HepG2 (cell line): ENCODE data around the gene PMS2. TPM values are rescaled to one million over a fixed set of nuclear protein-coding genes. Genes with fewer than 3 reads are reported as not detected.

Source experiments
- ATAC-seq: fragments of 200-7000 bp; cut with Tn5 transposase; 3 replicates; pipeline ENCODE4 v1.9.1; 2020; ENCODE audit warnings: mild to moderate bottlenecking, moderate library complexity
- BruUV-seq: library from RNA; stranded (reverse); fragments of 400-500 nt; replicated peaks from 2 replicates; lab custom pipeline; 2021; lab: Mats Ljungman, UMichigan
- CTCF ChIA-PET: fragments of 300-600 bp; formaldehyde crosslinking; extraction: SDS; loops from one replicate; lab custom pipeline; 2021; ENCODE audit warnings: low total read pairs, inconsistent platforms, low intra/inter-chr PET ratio; lab: Yijun Ruan, JAX
- POLR2A ChIA-PET: fragments of 350-600 bp; sonication (Branson Sonifier 250); formaldehyde crosslinking; loops from one replicate; lab custom pipeline; 2020; ENCODE audit warnings: antibody characterized with exemption, inconsistent platforms; lab: Yijun Ruan, JAX
- DNase-seq: peaks from one replicate; pipeline ENCODE4 v3.0.0-alpha.2; 2015; ENCODE audit warnings: low spot score
- FAIRE-seq: peaks from 3 replicates; lab custom pipeline; 2011; peaks lifted over from hg19 to GRCh38; lab: Jason Lieb, UNC
- H2AFZ ChIP-seq: one replicate; pipeline ENCODE4 v1.6.1; 2011; ENCODE audit warnings: low read length, inconsistent platforms
- H3K27ac ChIP-seq: fragments of 300-600 bp; 3 replicates; pipeline ENCODE4 v1.8.0; 2011; ENCODE audit warnings: mixed run types, mild to moderate bottlenecking, mixed read lengths, low read length, inconsistent platforms; ENCODE audit not compliant: insufficient read depth; ENCODE audit errors: extremely low read length
- H3K27me3 ChIP-seq, 2 experiments: fragments of 200-600 bp in 1 of 2; 2 replicates in 1 of 2; 3 replicates in 1 of 2; pipeline versions ENCODE4 v1.6.0 to v1.8.0; 2011; ENCODE audit warnings: low read length in 2 of 2, mild to moderate bottlenecking in 2 of 2, moderate library complexity in 2 of 2, inconsistent platforms in 1 of 2; ENCODE audit not compliant: insufficient read depth in 2 of 2, control insufficient read depth in 1 of 2
- H3K36me3 ChIP-seq, 2 experiments: fragments of 200-600 bp in 1 of 2; replicated peaks in 1 of 2; 2 replicates in 1 of 2; 3 replicates in 1 of 2; pipeline versions ENCODE4 v1.5.1 to v1.8.0; 2011; ENCODE audit warnings: low read length in 2 of 2, inconsistent platforms in 1 of 2; ENCODE audit not compliant: insufficient read depth in 2 of 2, control insufficient read depth in 1 of 2
- H3K4me1 ChIP-seq: 2 replicates; pipeline ENCODE4 v1.5.1; 2012; ENCODE audit warnings: low read length, inconsistent platforms; ENCODE audit not compliant: insufficient read depth
- H3K4me2 ChIP-seq: 2 replicates; pipeline ENCODE4 v1.6.0; 2011; ENCODE audit warnings: low read depth, low read length, inconsistent platforms
- H3K4me3 ChIP-seq, 3 experiments: fragments of 200-600 bp in 1 of 3; sonication (generic), shearing (Covaris generic) in 1 of 3; replicated peaks in 1 of 3; 2 replicates each; pipeline ENCODE4 v1.5.1; 2011 to 2016; ENCODE audit warnings: low read length in 3 of 3, inconsistent platforms in 2 of 3, low read depth in 2 of 3, mild to moderate bottlenecking in 2 of 3, control low read depth in 1 of 3, mixed read lengths in 1 of 3; ENCODE audit not compliant: insufficient read depth in 1 of 3
- H3K79me2 ChIP-seq: one replicate; pipeline ENCODE4 v1.6.1; 2011; ENCODE audit warnings: low read length, inconsistent platforms; ENCODE audit not compliant: insufficient read depth
- H3K9ac ChIP-seq: 2 replicates; pipeline ENCODE4 v1.6.0; 2011; ENCODE audit warnings: mild to moderate bottlenecking, low read depth, low read length, inconsistent platforms; ENCODE audit not compliant: insufficient read depth
- H3K9me3 ChIP-seq: 2 replicates; pipeline ENCODE4 v1.5.1; 2012; ENCODE audit warnings: mild to moderate bottlenecking, low read length
- H4K20me1 ChIP-seq: 2 replicates; pipeline ENCODE4 v1.6.0; 2011; ENCODE audit warnings: inconsistent platforms, mild to moderate bottlenecking, low read length, moderate library complexity; ENCODE audit not compliant: insufficient read depth
- ARHGAP35 ChIP-seq: sonication (generic); formaldehyde crosslinking; IDR thresholded peaks from 2 replicates; pipeline ENCODE4 v1.9.0; 2022; ENCODE audit warnings: mild to moderate bottlenecking, inconsistent platforms, moderate library complexity, missing genetic modification reagents, borderline replicate concordance
- DNMT1 ChIP-seq: sonication (generic); formaldehyde crosslinking; IDR thresholded peaks from 2 replicates; pipeline ENCODE4 v1.5.1; 2020; ENCODE audit warnings: mild to moderate bottlenecking, missing genetic modification reagents
- MAFK ChIP-seq, 2 experiments: IDR thresholded peaks in 1 of 2; conservative IDR thresholded peaks in 1 of 2; 2 replicates each; pipeline ENCODE4 v1.6.1; 2011; ENCODE audit warnings: improper control_type of control experiment in 2 of 2, low read length in 2 of 2
- NFKBIZ ChIP-seq: IDR thresholded peaks from 2 replicates; pipeline ENCODE4 v1.6.1; 2018; ENCODE audit warnings: missing genetic modification reagents, missing compliant biosample characterization
- POLR2AphosphoS5 ChIP-seq: IDR thresholded peaks from 2 replicates; pipeline ENCODE4 v1.6.1; 2012; ENCODE audit warnings: low read depth, low read length
- RAD21 ChIP-seq: fragments of 450-650 bp; formaldehyde crosslinking; IDR thresholded peaks from 2 replicates; pipeline ENCODE4 v1.5.0; 2020; ENCODE audit warnings: mild to moderate bottlenecking
- SMAD3 ChIP-seq: sonication (generic); formaldehyde crosslinking; IDR thresholded peaks from 2 replicates; pipeline ENCODE4 v1.4.0; 2020; ENCODE audit warnings: missing genetic modification reagents
- ZNF207 ChIP-seq: fragments of 450-650 bp; IDR thresholded peaks from 2 replicates; pipeline ENCODE4 v1.6.1; 2016; ENCODE audit warnings: antibody characterized with exemption, borderline replicate concordance
- ZNF282 ChIP-seq: fragments of 450-650 bp; IDR thresholded peaks from 2 replicates; pipeline ENCODE4 v1.6.1; 2018; ENCODE audit not compliant: partially characterized antibody
- ZNF883 ChIP-seq: sonication (generic); formaldehyde crosslinking; IDR thresholded peaks from 2 replicates; pipeline ENCODE4 v1.5.1; 2020; ENCODE audit warnings: mild to moderate bottlenecking, missing genetic modification reagents; ENCODE audit errors: not compliant biosample characterization
- WGBS: methylation state at CpG from one replicate; pipeline ENCODE4 v1.1.6; 2017; ENCODE audit warnings: low lambda C conversion rate; 5-methylcytosine and 5-hydroxymethylcytosine counted together
- in situ Hi-C: cut with HindIII; loops from 2 replicates; pipeline ENCODE4 v1.10.0; 2017; ENCODE audit warnings: low pct_unique_long_range_greater_than_20kb; ENCODE audit not compliant: extremely low pct_ligation_motif_present
- intact Hi-C: fragments of 100-400 bp; cut with micrococcal nuclease; formaldehyde crosslinking; loops from one replicate; pipeline ENCODE4 v1.10.0; 2022; ENCODE audit not compliant: unreplicated experiment
- polyA plus RNA-seq, 8 experiments: library from polyadenylated mRNA; depleted of rRNA in 3 of 8; stranded (reverse) in 7 of 8; unstranded in 1 of 8; fragments of >200 nt; fragmentation: Illumina TruSeq in 4 of 8; extraction: Trizol in 4 of 8; gene quantifications; 2 replicates each; pipeline versions ENCODE4 v1.2.1 to v1.2.3, GENCODE V29; 2011 to 2016; ENCODE audit warnings: low read depth in 4 of 8, missing spikeins in 1 of 8, mixed read lengths in 1 of 8; ENCODE audit not compliant: insufficient read depth in 1 of 8
- total RNA-seq, 5 experiments: library from RNA; depleted of rRNA; stranded (reverse); fragments of >200 nt; fragmentation: Illumina TruSeq; extraction: Trizol; gene quantifications; 2 replicates each; pipeline ENCODE4 v1.2.3, GENCODE V29; 2016; ENCODE audit warnings: low read depth in 1 of 5
- TF ChIP-seq, protein P1 (sequence below): sonication (generic); formaldehyde crosslinking; IDR thresholded peaks from 2 replicates; pipeline ENCODE4 v1.4.0; 2020; ENCODE audit warnings: mild to moderate bottlenecking, low read depth, missing genetic modification reagents
- TF ChIP-seq, protein P2 (sequence below): sonication (generic); formaldehyde crosslinking; IDR thresholded peaks from 2 replicates; pipeline ENCODE4 v1.4.0; 2020; ENCODE audit warnings: mild to moderate bottlenecking, missing genetic modification reagents

Gene PMS2
- total and polyA plus RNA-seq, 2 of the 13 experiments (the other 11 are each of a cell fraction or from before 2014, with no cell fraction given), result 6.3 to 11.4 TPM

DNA sequence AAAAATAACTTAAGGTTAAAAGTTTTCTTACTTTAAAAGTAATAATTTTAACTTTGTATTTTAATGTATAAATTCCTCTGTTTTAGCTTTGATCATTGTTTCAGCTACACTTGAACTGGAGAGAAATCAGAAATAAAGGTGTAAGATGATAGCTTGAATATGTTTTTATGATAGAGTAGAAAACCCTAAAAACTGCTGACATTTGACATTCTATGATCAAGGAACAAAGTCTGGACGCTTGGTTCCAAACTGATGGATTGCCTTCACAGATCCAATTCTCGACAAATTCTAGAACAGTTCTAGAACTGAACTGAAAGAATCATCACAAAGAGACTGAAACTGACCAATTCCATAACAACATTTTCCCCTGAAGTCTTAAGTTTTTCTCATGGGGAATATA is 22.1 kb upstream of the PMS2 start, which contains the start of gene ANKRD61 (continued):
- no peak for TF ChIP-seq ZNF207
- TF ChIP-seq ZNF883 (CRISPR knock-in tag), result no peak
- TF ChIP-seq, protein P1, sequence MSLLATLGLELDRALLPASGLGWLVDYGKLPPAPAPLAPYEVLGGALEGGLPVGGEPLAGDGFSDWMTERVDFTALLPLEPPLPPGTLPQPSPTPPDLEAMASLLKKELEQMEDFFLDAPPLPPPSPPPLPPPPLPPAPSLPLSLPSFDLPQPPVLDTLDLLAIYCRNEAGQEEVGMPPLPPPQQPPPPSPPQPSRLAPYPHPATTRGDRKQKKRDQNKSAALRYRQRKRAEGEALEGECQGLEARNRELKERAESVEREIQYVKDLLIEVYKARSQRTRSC, result no peak
- no peak for TF ChIP-seq SMAD3 (CRISPR knock-in tag)
- TF ChIP-seq ARHGAP35 (CRISPR knock-in tag), result no peak
- TF ChIP-seq DNMT1 (CRISPR knock-in tag), result no peak
- no peak for TF ChIP-seq NFKBIZ (CRISPR knock-in tag)
- peak; percentile 83 to 87 for TF ChIP-seq MAFK (conservative IDR thresholded peaks at IDR 0.05 in 1 of 2, IDR thresholded peaks at IDR 0.05 in 1 of 2; ENCODE audit: low read length in 2 of 2)

DNA sequence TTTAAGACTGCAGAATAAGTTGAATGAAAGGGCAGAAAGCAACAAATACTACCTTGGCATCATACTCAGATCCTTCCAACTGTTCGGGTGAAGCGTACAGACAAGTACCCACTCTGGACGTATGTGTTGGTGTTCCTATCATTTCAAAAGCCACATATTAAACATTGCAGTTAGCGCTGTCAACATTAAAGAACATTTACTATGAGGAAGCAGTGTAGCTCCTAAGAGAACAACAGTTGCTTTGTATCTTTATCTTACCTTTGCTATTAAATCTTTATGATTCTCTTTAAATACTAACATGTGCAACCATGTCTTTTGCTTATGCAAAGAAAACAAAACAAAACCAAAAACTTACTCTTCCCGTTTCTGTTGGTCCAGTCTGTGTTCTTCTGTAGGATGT is 19.7 kb upstream of the PMS2 start:
- Histone ChIP-seq H3K27me3 (no peaks in the 10 kb centered on the region), H3K4me1 (no peaks in the 10 kb centered on the region), H2AFZ (no peak overlapping the region), H4K20me1 (no peaks in the 10 kb centered on the region), H3K79me2 (no peaks in the 10 kb centered on the region), H3K4me2 (no peak overlapping the region), H3K9ac (no peak overlapping the region), H3K36me3 (peaks cover 30 to 85% of the 10 kb centered on the region in 2 experiments), H3K27ac (no peak overlapping the region), H3K9me3 (no peaks in the 10 kb centered on the region), H3K4me3 (no peak overlapping the region)
- intact Hi-C loops, result no loop called here
- POLR2A ChIA-PET, result no interaction called here
- CTCF ChIA-PET, result no interaction called here
- BruUV-seq, result no TSS peak
- in situ Hi-C loops, result no loop called here
- ATAC-seq (no peak), DNase-seq (no peak), FAIRE-seq (no peak)
- no peak for TF ChIP-seq RAD21 (CRISPR knock-in tag)
- TF ChIP-seq ZNF282, result no peak
- TF ChIP-seq POLR2AphosphoS5, result no peak
- TF ChIP-seq, protein P2, sequence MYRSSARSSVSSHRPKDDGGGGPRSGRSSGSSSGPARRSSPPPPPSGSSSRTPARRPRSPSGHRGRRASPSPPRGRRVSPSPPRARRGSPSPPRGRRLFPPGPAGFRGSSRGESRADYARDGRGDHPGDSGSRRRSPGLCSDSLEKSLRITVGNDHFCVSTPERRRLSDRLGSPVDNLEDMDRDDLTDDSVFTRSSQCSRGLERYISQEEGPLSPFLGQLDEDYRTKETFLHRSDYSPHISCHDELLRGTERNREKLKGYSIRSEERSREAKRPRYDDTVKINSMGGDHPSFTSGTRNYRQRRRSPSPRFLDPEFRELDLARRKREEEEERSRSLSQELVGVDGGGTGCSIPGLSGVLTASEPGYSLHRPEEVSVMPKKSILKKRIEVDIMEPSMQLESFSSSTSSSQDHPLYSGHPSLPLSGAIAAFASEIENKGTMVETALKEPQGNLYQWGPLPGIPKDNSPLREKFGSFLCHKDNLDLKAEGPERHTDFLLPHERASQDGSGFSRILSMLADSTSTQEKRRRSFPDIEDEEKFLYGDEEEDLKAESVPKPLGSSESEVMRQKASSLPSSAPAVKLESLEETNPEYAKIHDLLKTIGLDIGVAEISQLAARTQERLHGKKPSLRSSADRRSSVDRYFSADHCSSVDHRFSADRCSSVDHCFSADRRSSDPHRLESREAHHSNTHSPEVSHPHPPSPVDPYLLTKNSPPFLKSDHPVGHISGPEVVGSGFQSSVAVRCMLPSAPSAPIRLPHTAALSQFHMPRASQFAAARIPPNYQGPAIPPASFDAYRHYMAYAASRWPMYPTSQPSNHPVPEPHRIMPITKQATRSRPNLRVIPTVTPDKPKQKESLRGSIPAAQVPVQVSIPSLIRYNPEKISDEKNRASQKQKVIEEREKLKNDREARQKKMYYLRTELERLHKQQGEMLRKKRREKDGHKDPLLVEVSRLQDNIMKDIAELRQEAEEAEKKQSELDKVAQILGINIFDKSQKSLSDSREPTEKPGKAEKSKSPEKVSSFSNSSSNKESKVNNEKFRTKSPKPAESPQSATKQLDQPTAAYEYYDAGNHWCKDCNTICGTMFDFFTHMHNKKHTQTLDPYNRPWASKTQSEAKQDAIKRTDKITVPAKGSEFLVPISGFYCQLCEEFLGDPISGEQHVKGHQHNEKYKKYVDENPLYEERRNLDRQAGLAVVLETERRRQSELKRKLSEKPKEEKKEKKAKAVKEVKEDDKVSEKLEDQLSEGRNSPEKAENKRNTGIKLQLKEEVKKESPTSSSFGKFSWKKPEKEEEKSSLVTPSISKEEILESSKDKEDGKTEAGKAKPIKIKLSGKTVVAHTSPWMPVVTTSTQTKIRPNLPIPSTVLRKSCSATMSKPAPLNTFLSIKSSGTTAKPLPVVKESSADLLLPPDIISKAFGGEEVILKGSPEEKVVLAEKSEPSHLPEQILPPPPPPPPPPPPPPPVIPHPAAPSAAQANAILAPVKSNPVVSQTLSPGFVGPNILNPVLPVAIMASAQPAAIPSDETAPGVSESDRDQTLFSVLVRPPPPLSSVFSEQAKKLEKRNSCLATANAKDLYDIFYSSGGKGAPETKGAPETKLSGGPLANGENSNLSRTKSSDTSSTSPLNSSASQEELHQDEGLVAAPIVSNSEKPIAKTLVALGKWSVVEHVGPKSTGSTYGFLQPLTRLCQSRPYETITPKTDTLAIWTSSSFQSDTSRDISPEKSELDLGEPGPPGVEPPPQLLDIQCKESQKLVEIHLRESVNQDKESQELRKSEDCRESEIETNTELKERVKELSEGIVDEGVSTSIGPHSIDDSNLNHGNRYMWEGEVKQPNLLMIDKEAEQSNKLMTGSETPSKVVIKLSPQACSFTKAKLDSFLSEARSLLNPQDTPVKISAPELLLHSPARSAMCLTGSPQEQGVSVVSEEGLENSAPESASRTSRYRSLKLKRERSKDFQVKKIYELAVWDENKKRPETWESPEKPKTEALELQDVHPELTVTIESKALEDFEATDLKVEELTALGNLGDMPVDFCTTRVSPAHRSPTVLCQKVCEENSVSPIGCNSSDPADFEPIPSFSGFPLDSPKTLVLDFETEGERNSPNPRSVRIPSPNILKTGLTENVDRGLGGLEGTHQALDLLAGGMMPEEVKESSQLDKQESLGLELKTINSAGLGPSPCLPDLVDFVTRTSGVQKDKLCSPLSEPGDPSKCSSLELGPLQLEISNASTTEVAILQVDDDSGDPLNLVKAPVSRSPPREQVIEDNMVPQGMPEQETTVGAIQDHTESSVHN (CRISPR knock-in tag), result no peak
- WGBS, result 96% methylated on average over 5 of the region's 5 CpGs
